Neuron (in vitro differentiated cells): Measurements from ENCODE around the gene GDPGP1.
A peak's percentile ranks its signal among the peaks of the same experiment; 100 is the strongest.
"Not testable (repeated sequence)": the region's sequence is repeated elsewhere in the genome, so short reads cannot be mapped to it uniquely, and the experiment has no call there.

ENCODE experiments used
- H2AFZ ChIP-seq: one replicate; pipeline ENCODE4 v1.6.1; 2013; ENCODE audit warnings: low read depth, mild to moderate bottlenecking, inconsistent platforms, low read length, moderate library complexity
- H3K27me3 ChIP-seq: one replicate; pipeline ENCODE4 v1.6.1; 2013; ENCODE audit warnings: low read length; ENCODE audit not compliant: insufficient read depth
- H3K36me3 ChIP-seq: one replicate; pipeline ENCODE4 v1.6.1; 2013; ENCODE audit warnings: low read length; ENCODE audit not compliant: insufficient read depth
- H3K4me1 ChIP-seq: one replicate; pipeline ENCODE4 v1.6.1; 2013; ENCODE audit warnings: low read length; ENCODE audit not compliant: insufficient read depth
- H3K4me3 ChIP-seq: 2 replicates; pipeline ENCODE4 v1.5.1; 2013; ENCODE audit warnings: mild to moderate bottlenecking, low read length, moderate library complexity
- H3K9me3 ChIP-seq: one replicate; pipeline ENCODE4 v1.6.1; 2013; ENCODE audit warnings: low read length

The GDPGP1 gene, protein sequence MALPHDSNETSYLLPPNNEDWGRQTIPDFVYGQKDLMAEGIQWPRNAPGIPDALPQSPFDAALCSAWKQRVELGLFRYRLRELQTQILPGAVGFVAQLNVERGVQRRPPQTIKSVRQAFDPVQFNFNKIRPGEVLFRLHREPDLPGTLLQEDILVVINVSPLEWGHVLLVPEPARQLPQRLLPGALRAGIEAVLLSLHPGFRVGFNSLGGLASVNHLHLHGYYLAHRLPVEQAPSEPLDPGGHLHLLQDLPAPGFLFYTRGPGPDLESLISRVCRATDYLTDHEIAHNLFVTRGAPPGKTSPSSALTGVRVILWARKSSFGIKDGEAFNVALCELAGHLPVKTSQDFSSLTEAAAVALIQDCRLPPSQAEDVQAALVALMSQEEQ

DNA sequence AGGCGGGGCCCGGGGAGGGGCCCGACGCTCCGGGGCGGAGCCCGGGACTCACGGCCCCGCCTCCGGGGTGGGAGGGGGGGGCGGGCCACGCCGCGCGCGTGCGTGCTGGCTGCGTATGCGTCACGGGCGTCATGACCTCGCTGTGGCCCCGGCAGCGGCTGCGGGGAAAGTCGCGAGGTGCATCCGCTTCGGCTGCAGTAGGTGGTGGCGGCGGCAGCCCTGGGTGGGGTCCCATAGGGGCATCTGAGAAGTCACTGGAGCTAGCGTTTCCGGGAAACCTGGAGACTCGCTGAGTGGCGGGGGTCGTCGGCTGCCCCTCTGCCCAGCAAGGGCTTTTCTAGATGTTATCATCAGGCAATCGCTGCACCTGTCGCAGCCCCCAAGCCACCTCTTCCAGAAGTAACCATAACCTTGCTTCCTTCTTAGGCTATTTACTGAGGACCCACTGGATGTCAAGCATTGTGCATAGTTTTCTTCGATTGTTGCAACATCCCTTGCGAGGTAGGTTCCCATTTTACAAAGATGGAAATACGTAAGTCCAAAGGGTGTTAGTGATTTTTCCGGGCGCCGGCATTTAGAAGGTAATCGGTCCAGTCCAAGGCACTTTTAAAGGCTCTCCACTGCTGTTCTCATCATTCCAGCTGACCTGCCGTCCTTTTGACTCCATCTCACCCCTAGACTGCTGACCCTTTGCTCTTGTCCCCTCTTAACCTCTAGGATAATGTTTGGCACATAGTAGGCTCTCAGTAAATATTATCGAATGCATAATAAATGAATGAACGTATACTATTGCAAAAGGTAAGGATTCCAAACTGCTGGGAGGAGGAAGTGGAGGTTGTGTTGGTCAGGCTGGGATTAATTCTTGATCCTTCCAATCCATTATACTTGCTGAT, at the start of gene GDPGP1:
Gene GDPGP1 (plus strand): TSS at position 114 of the 893 bp plus-strand sequence. CDS start 6,700 bp downstream, outside the sequence.
- H2AFZ ChIP-seq, result peak within 1 kb of the TSS; percentile 90
- peaks cover 19% of the 10 kb centered on the region for H3K36me3 ChIP-seq
- H3K9me3 ChIP-seq, result no peaks in the 10 kb centered on the region
- H3K27me3 ChIP-seq, result no peaks in the 10 kb centered on the region
- H3K4me1 ChIP-seq, result peaks cover 8% of the 10 kb centered on the region
- H3K4me3 ChIP-seq, result peak within 1 kb of the TSS; percentile 90

DNA sequence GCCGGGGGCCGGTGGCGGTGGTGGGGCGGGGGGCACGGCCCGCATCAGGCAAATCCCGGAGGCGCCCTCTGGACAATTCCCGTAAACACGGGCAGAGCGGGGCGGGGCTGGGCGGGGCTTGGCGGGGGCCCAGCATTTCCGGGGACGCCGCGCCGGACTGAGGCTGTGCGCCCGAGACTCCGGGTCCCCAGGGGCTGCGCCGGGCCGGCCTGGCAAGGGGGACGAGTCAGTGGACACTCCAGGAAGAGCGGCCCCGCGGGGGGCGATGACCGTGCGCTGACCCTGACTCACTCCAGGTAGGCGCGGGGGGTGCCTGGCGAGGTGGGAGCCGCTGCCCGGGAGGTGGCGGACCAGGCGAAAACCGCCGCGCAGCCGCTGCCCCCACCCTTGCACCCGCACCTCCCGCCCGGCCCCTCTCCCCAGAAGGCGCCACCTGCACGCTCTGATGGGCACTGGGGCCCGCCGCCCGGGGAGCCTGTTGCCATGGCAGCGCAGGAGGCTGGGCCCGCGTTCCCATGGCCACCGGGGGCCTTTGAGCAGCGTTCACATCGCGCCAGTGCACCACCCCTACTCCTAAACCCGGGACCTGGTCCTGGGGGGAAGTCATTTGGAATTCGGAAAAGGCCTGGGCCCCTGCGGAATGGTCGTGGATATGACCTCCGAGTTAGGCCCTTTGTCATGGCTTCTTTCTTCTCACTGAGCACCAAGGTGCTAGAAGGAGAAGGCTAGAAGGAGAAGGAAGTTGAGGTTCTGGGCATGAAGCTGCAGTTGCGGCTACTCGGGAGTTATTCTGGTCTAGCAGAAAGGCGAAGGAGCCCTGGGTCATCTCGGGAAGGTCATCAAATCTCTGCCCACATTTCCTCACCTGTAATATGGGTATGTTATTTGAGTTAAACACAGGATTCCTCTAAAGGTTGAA, 49.0 kb upstream of the GDPGP1 start:
- H3K4me1 ChIP-seq, result peaks cover 17% of the 10 kb centered on the region
- peak overlapping the region; percentile 66 for H3K4me3 ChIP-seq
- no peaks in the 10 kb centered on the region for H3K36me3 ChIP-seq
- no peaks in the 10 kb centered on the region for H3K27me3 ChIP-seq
- H3K9me3 ChIP-seq, result no peaks in the 10 kb centered on the region
- H2AFZ ChIP-seq, result peak overlapping the region; percentile 83

DNA sequence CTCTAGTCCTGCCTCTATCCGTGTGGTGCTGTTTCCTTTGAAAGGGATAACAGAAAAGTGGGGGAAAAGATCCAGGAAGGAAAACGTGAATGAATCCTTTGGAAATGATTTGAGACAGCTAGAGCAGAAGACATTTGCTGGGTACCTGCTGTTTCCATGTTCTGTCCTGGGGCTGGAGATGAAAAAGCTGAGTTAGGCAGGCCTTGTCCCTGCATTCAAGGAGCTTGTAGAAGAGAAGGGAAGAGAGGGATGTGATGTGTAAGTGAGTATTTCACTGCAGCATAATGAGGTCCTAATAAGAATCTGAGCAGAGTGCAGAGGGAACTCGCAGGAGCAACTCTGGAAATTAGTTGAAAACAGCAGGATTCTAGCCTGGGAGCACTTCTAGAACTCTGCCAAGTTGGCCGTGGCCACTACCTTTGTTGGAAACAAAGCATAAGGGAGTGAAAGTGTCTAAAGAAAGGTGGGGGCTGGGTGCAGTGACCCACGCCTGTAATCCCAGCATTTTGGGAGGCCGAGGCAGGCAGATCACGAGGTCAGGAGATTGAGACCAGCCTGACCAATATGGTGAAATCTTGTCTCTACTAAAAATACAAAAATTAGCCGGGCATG, 46.6 kb upstream of the GDPGP1 start:
- Histone ChIP-seq H3K36me3 (no peaks in the 10 kb centered on the region), H2AFZ (no peak overlapping the region), H3K4me3 (no peak overlapping the region), H3K27me3 (no peaks in the 10 kb centered on the region), H3K9me3 (no peaks in the 10 kb centered on the region), H3K4me1 (peaks cover 14% of the 10 kb centered on the region)

DNA sequence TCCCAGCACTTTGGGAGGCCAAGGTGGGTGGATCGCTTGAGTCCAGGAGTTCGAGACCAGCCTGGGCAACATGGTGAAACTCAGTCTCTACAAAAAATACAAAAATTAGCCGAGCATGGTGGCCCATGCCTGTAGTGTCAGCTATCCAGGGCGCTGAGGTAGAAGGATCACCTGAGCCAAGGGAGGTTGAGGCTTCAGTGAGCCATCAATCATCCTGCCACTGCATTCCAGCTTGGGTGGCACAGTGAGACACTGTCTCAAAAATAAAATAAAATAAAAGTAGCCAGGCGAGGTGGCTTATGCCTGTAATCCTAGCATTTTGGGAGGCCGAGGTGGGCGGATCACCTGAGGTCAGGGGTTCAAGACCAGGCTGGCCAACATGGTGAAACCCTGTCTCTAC, 45.9 kb upstream of the GDPGP1 start:
- H3K36me3 ChIP-seq, H3K4me3 ChIP-seq, H3K27me3 ChIP-seq, H3K9me3 ChIP-seq, H2AFZ ChIP-seq: not testable (repeated sequence)
- peaks cover 14% of the 10 kb centered on the region for H3K4me1 ChIP-seq

DNA sequence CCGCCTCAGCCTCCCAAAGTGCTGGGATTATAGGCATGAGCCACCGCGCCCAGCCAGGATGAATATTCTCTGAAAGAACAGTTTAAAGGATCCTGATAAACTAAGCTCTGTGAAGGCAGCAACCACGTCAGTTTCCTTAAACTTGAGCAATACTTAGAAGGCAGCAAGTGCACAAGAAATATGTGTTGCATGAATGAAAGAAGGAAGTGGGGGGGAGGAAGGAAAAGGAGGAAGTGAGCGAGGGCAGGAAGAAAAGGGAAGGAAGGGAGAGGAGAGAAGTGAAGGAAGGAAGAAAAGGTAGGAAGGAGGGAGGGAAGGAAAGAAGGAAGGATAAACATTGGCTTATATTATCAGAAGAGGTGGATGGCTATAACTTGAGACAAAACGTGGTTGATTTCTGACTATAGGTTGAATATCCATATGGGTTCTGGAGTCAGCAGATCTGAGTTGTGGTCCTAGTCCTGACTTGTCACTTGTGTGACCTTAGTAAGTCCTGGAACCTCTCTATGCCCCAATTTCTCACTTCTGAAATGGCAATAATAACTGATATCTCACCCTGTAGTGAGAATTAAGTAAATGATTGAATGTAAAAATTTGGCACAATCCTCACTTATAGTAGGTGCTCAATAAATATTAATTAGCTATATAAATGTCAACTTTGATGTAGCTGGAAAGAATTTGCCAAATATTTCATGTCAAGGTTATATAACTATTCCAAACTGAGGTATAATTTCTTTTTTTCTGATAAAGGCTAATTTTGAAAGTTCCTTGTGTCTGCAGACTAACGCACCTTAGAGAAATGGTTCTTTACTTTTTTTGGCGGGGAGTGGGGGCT, 44.9 kb upstream of the GDPGP1 start:
- no peaks in the 10 kb centered on the region for H3K9me3 ChIP-seq
- H3K27me3 ChIP-seq, result no peaks in the 10 kb centered on the region
- no peaks in the 10 kb centered on the region for H3K36me3 ChIP-seq
- H2AFZ ChIP-seq, result no peak overlapping the region
- peaks cover 11% of the 10 kb centered on the region for H3K4me1 ChIP-seq
- no peak overlapping the region for H3K4me3 ChIP-seq

DNA sequence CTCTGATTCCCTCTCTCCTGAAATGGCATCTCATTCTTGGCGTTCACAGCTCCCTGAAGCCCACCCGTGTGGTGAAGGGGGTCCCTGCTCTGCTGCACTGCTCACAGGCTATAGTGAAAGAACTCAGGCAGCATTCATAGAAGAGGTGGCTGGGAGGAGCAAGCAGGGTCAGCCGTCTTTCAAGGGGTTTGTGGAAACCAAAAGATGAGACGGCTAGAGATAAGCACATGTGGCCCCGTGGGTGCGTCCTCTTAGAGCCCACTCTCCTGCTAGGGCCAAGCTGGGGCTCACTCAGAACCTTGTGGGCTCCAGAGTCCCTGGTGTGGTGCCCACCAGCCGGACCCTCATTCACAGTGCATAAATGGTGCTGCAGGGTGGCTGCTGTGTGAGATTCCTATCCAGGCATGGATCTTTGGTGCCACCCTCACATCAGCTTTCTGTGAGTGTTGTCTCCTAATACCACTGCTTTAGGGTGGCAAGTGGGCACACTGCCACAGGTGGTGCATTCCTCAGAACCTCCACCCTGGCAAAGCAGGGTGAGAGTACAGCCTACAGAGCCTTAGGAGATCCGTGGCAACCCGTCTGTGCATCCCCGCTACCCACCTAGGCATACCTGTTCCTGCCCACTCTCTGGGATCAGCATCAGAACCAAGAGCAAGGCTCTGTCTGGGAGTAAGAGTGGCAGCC, 44.1 kb upstream of the GDPGP1 start:
- no peak overlapping the region for H2AFZ ChIP-seq
- peaks cover 6% of the 10 kb centered on the region for H3K4me1 ChIP-seq
- no peaks in the 10 kb centered on the region for H3K9me3 ChIP-seq
- no peak overlapping the region for H3K4me3 ChIP-seq
- no peaks in the 10 kb centered on the region for H3K27me3 ChIP-seq
- no peaks in the 10 kb centered on the region for H3K36me3 ChIP-seq

DNA sequence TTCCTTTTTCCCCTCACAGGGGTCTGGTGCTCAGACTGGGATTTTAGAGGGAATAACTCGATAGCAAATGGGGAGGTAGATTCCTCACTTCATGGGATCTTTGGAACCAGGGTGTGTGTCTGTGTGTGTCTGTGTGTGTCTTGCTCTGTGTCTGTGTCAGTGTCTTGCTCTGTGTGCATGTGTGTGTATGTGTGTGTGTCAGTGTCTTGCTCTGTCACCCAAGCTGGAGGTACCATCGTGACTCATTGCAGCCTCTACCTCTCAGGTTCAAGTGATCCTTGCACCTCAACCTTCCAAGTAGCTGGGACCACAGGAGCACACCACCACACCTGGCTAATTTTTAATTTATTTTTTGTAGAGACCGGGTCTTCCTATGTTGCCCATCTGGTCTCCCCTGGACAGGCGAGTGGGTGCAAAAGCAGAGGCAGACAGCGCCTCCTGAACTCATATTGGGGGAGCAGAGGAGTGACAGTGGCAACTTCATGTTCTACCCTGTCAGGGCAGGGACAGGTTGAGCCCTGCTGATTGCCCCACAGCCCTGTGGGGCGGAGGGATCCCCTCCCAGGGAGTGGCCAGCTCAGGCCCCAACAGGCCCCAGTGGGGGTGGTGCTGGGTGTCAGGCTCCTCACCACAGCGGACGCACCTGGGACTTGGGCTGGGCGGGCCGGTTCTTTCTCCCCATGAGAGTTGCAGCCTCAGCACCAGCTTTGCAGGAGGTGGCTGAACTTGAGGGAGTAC, 43.2 kb upstream of the GDPGP1 start:
- Histone ChIP-seq H3K36me3 (no peaks in the 10 kb centered on the region), H3K27me3 (no peaks in the 10 kb centered on the region), H2AFZ (no peak overlapping the region), H3K9me3 (no peaks in the 10 kb centered on the region), H3K4me1 (no peaks in the 10 kb centered on the region), H3K4me3 (no peak overlapping the region)

DNA sequence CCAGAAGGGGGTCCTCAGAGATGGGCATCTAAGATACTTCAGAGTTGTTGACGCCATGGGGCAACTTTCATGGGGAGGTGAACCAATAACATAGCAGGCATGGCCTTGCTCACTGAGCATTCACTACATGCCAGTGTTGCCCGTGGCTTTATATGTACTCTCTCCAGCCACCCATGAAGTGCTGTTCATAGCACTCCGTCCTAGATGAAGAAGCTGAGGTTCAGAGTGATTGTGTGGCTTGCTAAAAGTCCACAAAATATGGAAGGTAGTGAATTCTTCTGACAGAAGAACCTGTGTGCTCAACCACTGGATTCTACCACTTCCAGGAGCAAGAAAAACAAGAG, 42.7 kb upstream of the GDPGP1 start:
- Histone ChIP-seq H3K4me1 (no peaks in the 10 kb centered on the region), H3K27me3 (no peaks in the 10 kb centered on the region), H3K9me3 (no peaks in the 10 kb centered on the region)

DNA sequence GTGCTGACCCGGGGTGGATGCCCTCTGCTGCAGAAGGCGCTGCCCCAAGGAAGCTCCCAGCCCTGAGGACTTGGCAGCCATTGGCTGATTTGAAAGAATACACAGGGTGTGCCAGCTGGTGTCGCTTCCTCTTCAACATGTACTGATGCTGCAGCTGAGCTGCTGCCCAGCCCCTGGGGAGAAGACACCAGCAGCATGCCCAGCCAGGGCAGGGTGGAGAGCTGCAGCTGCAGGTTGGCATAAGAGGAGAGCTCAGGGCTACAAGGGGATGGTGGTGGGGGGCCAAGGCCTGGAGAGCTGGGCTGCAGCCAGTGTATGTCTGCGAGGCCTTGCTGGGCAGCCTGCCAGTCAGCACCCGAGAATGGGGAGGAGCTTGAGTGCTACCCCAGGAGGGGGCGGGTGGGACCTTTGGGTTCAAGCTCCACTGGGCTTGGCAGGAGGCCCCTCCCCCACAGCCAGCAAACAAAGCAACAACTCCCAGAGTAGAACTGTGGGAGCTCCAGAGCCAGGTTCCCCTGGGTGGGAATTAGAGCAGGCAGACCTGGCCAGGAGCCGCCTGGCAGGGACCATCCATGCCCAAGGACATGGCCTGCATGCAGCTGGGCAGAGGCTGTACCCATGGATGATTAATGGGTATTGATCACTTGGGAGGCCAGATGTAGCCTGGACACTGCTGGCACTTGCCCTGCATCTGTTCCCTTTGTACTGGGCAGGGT, 42.1 kb upstream of the GDPGP1 start:
- Histone ChIP-seq H3K36me3 (no peaks in the 10 kb centered on the region), H3K4me1 (no peaks in the 10 kb centered on the region), H3K9me3 (no peaks in the 10 kb centered on the region), H2AFZ (no peak overlapping the region), H3K27me3 (no peaks in the 10 kb centered on the region), H3K4me3 (no peak overlapping the region)

More for the DNA sequence above, 42.7 kb upstream of the GDPGP1 start:
- no peak overlapping the region for H3K4me3 ChIP-seq
- H2AFZ ChIP-seq, result no peak overlapping the region
- no peaks in the 10 kb centered on the region for H3K36me3 ChIP-seq

DNA sequence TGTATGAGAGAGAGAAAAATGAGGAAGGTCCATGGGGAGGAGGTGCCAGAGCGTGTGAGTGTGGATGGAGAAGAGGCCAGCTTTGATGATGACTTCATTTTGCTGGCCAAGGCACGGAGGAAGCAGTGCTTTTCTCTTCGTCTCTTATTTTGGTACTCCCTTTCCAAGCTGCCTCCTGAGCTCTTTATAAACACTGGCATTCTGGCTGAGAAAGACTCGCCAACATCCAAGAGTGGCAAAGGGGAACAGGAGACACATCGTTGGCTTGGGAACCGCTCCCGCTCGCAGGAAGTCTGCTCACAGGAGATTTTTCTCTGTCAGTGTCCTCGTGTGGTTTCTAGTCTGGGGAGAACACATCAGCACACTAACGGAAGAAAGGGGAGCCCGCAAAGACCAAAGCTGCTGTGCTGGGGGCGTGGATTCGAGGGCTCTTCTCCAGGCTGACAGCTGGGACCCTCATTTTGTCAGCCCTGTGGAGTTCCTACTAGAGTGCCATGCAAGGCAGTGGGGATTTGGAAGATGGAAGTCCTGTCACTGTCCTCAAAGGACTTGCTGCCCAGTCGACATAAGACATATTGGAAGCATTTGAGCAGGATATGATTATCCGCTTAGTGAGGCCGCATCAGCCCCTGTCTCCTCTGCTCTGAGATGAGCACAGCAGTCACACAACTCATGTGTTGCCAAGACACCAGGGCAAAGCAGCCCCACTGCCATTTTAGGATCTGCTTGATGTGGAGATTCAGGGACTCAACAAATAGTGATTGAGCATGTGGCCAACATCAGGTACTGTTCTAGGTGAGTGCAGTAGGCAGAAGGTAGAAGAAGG, 40.8 kb upstream of the GDPGP1 start:
- no peaks in the 10 kb centered on the region for H3K27me3 ChIP-seq
- H2AFZ ChIP-seq, result no peak overlapping the region
- no peak overlapping the region for H3K4me3 ChIP-seq
- no peaks in the 10 kb centered on the region for H3K9me3 ChIP-seq
- no peaks in the 10 kb centered on the region for H3K36me3 ChIP-seq
- no peaks in the 10 kb centered on the region for H3K4me1 ChIP-seq
